Retinal pigment epithelial cell (primary cell): ENCODE results near the gene EXOC6.

Experiments used
- DNase-seq: peaks from one replicate; pipeline ENCODE4 v3.0.0-alpha.2; 2010; ENCODE audit warnings: low read depth
- H3K4me3 ChIP-seq: 2 replicates; pipeline ENCODE4 v1.5.1; 2011; ENCODE audit warnings: mild to moderate bottlenecking, low read length, control low read depth, moderate library complexity
- CTCF ChIP-seq: conservative IDR thresholded peaks from 2 replicates; pipeline ENCODE4 v1.5.1; 2011; ENCODE audit warnings: low read depth, low read length, control low read depth, inconsistent platforms

EXOC6 gene

GRCh38 chr10:92810934-92811532 is 37.3 kb upstream of the EXOC6 start:
- no peak overlapping the region for H3K4me3 ChIP-seq
- TF ChIP-seq CTCF: no peak
- no peak for DNase-seq

GRCh38 chr10:92811986-92812385 is 36.3 kb upstream of the EXOC6 start:
- no peak for DNase-seq
- no peak for TF ChIP-seq CTCF
- no peak overlapping the region for H3K4me3 ChIP-seq

GRCh38 chr10:92813979-92814378 is 34.3 kb upstream of the EXOC6 start:
- no peak for TF ChIP-seq CTCF
- no peak overlapping the region for H3K4me3 ChIP-seq
- no peak for DNase-seq

- no peak for DNase-seq
- no peak overlapping the region for H3K4me3 ChIP-seq
- TF ChIP-seq CTCF: no peak
These were observed 33.5 kb upstream of the EXOC6 start for GRCh38 chr10:92814790-92815189.

GRCh38 chr10:92816091-92816531 is 32.2 kb upstream of the EXOC6 start:
- TF ChIP-seq CTCF: no peak
- H3K4me3 ChIP-seq: no peak overlapping the region
- no peak for DNase-seq

GRCh38 chr10:92822060-92822634 is 26.2 kb upstream of the EXOC6 start:
- no peak overlapping the region for H3K4me3 ChIP-seq
- DNase-seq: peak; percentile 75
- TF ChIP-seq CTCF: no peak

GRCh38 chr10:92822964-92823363 is 25.4 kb upstream of the EXOC6 start:
- peak; percentile 13 for TF ChIP-seq CTCF
- no peak for DNase-seq
- no peak overlapping the region for H3K4me3 ChIP-seq
